Raji (cell line): ENCODE results near the gene CFAP61.

Source experiments
- POLR2A ChIP-seq: IDR thresholded peaks from 2 replicates; pipeline ENCODE4 v1.6.1; 2011; ENCODE audit warnings: low read depth, low read length, control low read depth; ENCODE audit not compliant: insufficient read depth

Gene CFAP61

DNA sequence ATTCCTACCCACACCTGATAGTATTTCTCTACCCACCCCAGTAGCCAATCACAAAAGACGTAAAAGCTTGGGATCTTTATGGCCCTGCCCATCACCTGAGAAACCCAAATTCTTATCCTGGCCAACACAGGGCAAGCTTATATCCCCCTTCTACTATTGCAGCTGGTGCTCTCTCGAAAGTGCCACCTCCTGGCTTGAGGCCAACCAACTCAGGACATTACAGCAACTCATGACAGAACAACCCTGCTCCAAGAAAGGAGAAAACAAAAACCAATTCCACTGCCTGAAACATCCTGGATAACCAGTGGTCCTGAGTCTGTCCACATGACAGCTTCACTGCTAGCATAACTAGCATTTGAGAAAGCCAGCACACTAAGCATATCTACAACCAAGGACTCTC is 97.9 kb downstream of the CFAP61 start:
- TF ChIP-seq POLR2A = no peak

DNA sequence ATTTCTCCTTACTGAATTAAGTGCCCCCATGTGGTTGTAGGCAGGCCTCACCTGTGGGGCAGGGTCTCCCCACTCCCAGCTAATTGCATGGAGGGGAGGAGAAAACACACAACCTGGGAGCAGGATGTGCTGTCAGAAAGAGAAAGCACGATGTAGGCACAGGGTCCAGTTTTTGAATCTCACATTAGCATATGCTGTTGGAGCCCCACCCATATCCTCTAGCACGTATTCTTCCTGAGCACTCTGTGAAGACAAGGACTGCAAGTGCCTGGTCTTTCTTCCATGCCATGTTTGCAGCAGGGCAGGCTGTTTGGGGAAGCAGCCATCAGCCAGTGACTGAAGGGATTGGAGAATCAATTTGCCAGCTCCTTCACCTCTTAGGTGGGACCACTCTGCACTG is 108.2 kb downstream of the CFAP61 start:
- TF ChIP-seq POLR2A = no peak

DNA sequence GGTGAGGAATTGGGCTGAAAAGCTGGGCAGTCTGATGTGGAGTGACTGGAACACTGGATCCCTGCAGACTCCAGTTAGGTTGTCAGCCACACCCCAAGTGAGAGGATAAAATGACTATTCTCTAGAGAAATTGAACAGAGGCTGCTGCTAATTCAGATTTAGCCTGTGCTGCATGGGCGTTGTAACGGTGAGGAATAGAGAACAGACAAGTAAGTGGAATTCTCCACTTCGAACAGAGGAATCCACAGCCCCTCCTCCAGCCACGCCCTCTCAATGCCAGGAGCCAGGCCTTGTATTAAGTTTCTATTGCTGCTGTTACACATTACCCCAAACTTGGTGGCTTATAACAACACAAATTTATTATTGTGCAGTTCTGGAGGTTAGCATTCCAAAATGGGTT is 109.3 kb downstream of the CFAP61 start:
- TF ChIP-seq POLR2A = no peak

DNA sequence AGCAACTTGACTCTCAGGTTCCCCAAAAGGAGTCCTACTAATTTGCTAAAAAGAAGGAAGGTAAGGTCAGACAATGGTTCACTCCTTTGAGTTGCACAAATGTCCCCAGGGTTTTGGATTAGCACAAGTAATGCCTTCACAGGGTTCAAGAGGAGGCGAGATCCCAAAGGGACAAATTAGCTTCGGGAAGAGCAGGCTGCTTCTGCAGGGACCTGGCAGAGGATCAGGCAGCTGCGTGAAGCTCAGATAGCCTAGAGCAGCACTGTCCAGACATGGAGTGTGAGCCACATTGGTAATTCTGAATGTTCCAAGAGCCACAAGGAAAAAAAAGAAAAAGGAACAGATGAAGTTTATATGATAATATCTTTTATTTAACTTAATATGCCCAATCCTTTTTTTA is 115.4 kb downstream of the CFAP61 start:
- TF ChIP-seq POLR2A = no peak

DNA sequence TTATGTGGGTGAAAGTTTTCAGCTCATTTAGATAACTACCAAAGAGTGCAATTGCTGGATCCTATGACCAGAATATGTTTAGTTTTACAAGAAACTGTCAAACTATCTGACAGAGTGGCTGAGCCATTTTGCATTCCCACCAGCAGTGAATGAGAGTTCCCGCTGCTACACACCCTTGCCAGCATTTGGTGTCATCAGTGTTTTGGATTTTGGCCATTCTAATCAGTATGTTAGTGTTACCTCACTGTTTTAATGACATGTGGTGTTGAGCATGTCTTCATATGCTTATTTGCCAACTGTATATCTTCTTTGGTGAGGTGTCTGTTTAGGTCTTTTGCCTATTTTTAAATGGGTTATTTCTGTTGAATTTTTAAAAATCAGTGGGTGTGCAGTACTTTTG is 120.9 kb downstream of the CFAP61 start:
- no peak for TF ChIP-seq POLR2A

DNA sequence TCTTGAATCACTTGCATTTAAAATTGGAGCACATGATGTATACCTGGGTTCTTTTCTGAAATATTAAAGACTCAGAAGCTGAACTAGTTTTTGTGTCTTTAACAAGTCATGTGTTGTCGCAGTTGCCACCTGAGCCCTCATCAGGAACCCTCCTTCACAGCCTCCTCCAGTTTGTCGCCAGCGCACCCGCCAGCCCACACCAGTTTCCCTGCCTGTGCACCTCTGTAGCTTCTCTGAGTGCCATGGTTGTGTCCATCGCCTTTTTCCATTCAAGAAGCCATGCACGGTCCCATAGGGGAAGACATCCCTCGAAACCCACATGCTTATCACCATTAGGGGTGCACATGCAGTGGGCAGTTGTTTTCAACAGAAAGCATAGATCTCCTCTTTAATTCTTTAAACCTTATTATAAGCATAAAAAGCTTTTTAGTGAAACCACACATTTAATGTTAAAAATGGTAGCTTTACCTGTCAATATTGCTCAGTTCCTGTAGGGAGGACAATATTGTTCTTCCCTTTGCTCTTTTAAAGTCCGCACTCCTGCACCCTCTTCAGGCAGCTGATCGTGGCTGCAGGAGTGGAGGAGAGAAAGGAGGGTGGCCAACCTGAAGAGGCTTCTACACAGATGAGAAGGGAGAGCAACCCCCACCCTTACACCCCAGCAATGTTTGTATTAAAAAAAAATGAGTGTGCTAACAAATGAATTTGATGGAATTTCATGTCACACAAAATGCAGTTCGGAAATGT is 121.9 kb downstream of the CFAP61 start:
- TF ChIP-seq POLR2A = no peak

DNA sequence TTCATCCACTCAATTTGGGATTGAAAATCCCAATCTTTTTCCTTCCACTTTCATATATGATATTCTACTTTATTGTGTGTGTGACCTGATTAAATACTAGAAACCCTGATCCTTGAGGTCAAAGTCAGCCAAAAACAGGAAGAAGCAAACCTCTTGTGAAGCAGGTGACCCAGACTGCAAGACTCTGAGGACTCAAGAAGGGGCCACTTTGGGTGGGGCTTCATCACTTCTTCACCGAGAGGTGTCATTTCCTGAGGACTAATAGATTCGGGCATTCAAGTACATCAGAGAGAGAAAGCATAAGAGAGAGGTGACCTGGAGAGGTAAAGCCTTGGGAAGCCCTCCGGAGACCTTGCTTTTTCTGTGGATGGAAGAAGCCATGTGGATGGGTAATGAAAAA is 129.0 kb downstream of the CFAP61 start:
- TF ChIP-seq POLR2A = no peak

DNA sequence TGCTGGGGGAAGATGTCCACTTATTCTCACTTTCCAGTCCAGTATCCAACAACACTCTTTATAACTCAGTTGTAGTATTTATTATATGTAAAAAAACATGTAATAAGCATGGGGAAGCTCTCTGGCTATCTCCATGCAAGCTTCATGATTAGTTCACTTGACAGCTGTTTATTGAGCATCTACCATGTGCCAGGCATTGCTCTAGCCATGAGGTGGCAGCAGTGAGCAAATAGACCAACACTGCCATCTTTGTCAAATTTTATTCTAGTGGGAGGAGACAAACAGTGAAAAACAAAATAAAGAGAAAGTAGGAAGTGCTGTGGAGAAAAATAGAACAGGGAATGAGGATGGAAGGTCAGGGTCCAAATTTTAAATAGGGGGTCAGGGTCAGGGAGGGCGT is 131.8 kb downstream of the CFAP61 start:
- TF ChIP-seq POLR2A = no peak

DNA sequence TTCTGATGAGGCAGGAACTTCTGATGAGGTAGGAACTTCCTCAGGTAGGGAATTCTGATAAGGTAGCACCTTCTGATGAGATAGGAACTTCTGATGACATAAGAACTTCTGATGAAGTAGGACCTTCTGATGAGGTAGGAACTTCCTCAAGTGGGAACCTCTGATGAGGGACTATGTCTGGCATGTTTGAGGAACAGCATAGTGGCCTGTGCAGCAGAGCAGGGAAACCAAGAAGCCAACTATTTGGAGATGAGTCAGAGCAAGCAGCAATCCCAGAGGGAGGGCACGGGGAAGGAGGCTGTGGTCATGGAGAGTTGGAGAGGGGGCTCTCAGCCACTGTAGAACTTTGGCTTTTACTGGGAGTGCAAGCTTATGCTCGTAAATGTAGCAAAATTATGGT is 132.4 kb downstream of the CFAP61 start:
- TF ChIP-seq POLR2A = no peak

DNA sequence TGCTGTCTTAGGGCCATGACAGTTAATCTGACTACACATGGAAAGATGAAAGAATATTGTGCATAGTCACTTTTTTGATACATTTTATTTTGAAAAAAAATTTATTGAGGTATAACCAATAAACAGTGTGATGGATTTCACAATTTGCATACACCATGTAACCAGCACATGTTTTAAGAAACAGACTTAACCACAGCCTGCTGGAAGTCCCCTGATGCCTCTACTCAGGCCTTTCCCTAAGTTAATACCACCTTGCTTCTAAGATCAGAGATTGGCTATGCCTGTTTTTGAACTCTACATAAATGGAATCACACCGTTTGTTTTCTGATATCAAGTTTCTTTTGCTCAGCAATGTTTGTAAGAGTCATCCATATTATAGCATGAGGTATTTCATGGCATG is 136.3 kb downstream of the CFAP61 start:
- TF ChIP-seq POLR2A = no peak

DNA sequence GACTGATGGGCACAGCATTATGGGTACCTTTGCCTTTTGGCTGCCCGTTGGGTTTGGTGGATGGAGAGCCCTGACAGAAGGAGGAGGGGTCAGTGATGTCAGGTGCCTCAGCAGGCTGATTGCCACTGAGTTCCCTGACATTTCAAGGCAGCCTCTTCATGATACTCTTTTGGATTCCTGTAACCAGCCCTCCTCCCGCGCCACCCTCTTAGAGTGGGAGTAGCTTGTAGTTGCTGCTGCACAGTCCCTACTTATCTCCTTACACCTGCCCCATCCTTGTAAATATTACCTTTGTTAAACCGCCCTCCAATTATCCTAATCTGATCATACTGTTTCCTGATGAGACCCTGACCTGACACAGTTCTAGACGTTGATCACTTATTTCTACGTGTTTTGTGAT is 140.0 kb downstream of the CFAP61 start:
- no peak for TF ChIP-seq POLR2A

DNA sequence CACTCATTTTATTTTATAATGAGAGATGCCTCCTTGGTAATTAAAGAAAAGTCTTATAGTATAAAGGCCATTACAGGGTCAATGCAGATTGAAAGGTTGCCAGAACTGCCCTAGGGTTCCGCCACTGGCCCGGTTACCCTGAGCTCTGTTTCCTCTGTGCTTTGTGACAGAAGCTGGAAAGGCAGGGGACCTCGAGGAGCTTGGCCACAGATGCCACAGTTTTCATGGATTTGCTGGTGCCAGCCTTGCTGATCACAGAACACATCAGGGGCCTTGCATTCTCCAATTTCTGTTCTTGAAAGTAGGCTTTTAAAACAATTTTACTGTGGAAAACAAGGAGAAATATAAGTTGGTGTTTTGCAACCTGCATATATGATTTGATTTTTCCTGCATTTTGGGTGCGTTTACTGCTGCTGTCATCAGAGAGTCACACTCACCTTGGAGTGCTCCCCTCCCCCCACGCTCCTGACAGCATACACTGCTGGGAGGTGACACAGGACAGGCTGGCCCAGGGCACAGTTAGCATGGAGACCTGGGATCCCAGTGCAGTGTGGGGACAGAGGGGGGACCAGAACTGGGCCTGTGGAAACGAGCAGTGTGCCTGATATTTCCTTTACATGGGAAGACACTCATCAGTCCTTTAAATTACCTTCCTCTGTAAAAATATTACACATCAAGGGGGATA is 142.8 kb downstream of the CFAP61 start:
- no peak for TF ChIP-seq POLR2A

DNA sequence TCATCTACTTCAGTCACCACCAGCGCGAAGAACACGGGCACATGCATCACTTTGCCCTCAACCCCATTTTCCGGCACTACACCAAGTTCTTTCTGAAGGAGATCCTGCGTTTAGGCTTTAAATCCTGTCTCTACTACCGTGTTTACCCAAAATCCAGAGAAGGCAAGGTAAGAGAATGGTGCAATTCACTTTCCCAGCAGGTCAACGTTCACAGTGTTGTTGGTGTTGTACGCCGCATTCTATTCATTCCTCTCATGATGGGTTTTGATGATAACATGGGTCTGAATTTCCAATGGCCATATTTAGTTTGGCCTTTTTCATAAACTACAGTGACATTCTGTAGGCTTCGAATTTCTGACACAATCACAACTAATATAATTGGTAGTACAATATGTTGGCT is 144.3 kb downstream of the CFAP61 start:
- no peak for TF ChIP-seq POLR2A

DNA sequence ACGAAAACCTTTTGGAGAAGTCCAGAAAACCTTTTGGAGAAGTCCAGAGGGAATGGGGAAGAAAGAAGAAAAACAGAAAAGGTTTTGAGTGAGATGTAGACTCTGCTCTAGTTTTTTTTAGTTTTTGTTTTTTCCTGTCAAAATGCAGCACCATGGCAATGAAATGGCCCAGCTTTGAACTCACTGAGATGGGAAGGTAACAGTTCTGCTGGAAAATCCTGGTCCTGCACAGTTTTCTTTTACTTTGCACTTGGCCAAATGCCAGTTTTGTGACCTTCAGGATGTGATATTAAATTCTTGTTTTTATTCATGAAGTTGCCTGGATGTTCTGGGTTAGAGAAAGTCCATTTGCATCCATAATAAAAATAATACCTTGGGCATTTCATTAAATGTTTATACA is 145.7 kb downstream of the CFAP61 start:
- TF ChIP-seq POLR2A = no peak

DNA sequence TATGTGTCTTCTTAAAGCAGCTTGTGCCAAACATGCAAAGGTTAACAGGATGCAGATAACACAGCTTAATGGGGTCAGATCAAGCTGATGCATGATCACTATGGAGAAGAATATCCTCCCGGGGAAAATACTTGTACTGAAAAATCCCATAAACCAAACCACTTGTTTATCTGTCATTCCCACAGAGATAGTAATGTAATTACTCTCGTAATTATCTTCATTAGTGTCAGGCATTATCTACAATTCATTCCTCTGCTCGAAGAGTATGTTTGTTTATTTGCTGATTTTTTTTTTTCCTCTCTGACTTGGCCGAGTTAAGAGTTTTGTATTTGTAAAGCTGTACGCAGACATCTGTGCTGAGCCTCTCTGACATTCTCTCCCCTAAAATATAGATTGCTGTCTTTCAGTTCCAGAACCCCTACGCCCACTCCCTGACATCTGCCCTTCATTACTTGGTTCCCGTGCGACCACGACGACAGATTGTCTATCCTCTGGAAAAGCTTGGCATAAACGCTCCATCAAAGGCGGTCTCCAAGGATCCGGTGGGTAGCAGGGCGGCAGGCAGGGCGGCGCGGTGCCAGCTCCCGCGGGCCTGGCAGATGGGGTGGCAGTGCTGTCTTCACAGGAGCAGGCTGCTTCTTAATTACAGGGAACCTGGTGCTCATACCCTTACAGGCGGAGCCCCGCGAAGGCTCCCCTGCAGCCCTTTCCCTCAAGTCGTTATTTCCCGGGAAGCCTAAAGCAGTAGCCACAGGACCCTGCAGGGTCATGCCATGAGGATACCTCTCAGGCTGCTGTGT is 147.2 kb downstream of the CFAP61 start:
- TF ChIP-seq POLR2A = no peak

DNA sequence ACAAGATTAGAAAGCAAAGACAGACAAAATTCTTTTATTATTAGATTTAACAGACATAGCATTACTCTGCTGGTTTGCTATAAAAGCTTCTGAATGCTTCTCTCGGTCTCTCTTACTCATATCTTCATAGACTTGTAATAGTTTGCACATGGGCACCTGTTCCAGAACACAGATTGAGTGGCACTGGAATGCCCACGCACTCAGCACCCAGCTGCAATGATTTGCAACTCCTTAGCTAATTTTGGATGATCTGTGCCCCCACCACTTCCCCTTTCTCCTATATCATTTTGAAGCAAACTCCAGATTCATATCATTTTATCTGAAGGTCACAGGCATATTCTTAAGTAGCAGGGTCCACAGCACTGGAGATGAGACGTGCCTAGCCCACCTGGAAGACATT is 148.8 kb downstream of the CFAP61 start:
- no peak for TF ChIP-seq POLR2A
